Duodenal mucosa (tissue), 2 donors: Measurements from ENCODE around the gene NCS1.
A peak's percentile ranks its signal among the peaks of the same experiment; 100 is the strongest.

Experiments used
- H3K27ac ChIP-seq: one replicate; pipeline ENCODE4 v1.7.0; 2013; ENCODE audit warnings: low read depth, low read length
- H3K27me3 ChIP-seq, 2 donors: one replicate each; pipeline ENCODE4 v1.7.0; 2013; ENCODE audit warnings: low read length in 2 of 2, control low read depth in 1 of 2; ENCODE audit not compliant: insufficient read depth in 2 of 2, control insufficient read depth in 1 of 2
- H3K36me3 ChIP-seq, 2 donors: one replicate each; pipeline ENCODE4 v1.7.0; 2013; ENCODE audit warnings: low read length in 2 of 2, control low read depth in 1 of 2; ENCODE audit not compliant: insufficient read depth in 2 of 2, control insufficient read depth in 1 of 2
- H3K4me1 ChIP-seq, 2 donors: one replicate each; pipeline ENCODE4 v1.7.0; 2013; ENCODE audit warnings: low read length in 2 of 2, control low read depth in 1 of 2; ENCODE audit not compliant: insufficient read depth in 2 of 2, control insufficient read depth in 1 of 2
- H3K4me3 ChIP-seq, 2 donors: one replicate each; pipeline ENCODE4 v1.7.0; 2013; ENCODE audit warnings: low read length in 2 of 2, low read depth in 1 of 2
- H3K9ac ChIP-seq, 2 donors: one replicate each; pipeline ENCODE4 v1.7.0; 2013; ENCODE audit warnings: low read length in 2 of 2, low read depth in 1 of 2
- H3K9me3 ChIP-seq, 2 donors: one replicate each; pipeline ENCODE4 v1.7.0; 2013; ENCODE audit warnings: low read length in 2 of 2, control low read depth in 1 of 2; ENCODE audit not compliant: control insufficient read depth in 1 of 2

Gene NCS1

GRCh38 chr9:130191749-130192120 lies 19.5 kb downstream of the NCS1 start:
- Histone ChIP-seq H3K27ac (no peak overlapping the region), H3K27me3 (no peaks in the 10 kb centered on the region), H3K9me3 (no peaks in the 10 kb centered on the region), H3K4me1 (peaks cover 10 to 11% of the 10 kb centered on the region in 2 donors), H3K9ac (no peak overlapping the region), H3K4me3 (no peak overlapping the region), H3K36me3 (no peaks in the 10 kb centered on the region)

- Histone ChIP-seq H3K27ac (peak overlapping the region; percentile 33), H3K9ac (no peak overlapping the region), H3K9me3 (no peaks in the 10 kb centered on the region), H3K36me3 (no peaks in the 10 kb centered on the region), H3K4me1 (peaks cover 2 to 12% of the 10 kb centered on the region in 2 donors), H3K4me3 (no peak overlapping the region), H3K27me3 (no peaks in the 10 kb centered on the region)
Observed at GRCh38 chr9:130192382-130192999, 20.3 kb downstream of the NCS1 start.

GRCh38 chr9:130193103-130193502 lies 20.9 kb downstream of the NCS1 start:
- H3K27me3 ChIP-seq: no peaks in the 10 kb centered on the region
- no peak overlapping the region for H3K9ac ChIP-seq
- peaks cover 0 to 8% of the 10 kb centered on the region in 2 donors for H3K4me1 ChIP-seq
- no peak overlapping the region for H3K4me3 ChIP-seq
- H3K9me3 ChIP-seq: no peaks in the 10 kb centered on the region
- H3K27ac ChIP-seq: no peak overlapping the region
- H3K36me3 ChIP-seq: no peaks in the 10 kb centered on the region

- Histone ChIP-seq H3K4me3 (no peak overlapping the region), H3K27me3 (no peaks in the 10 kb centered on the region), H3K27ac (peak overlapping the region; percentile 10), H3K9me3 (no peaks in the 10 kb centered on the region), H3K9ac (no peak overlapping the region), H3K36me3 (no peaks in the 10 kb centered on the region), H3K4me1 (peaks cover 0 to 8% of the 10 kb centered on the region in 2 donors)
Observed at GRCh38 chr9:130193531-130194377, 21.6 kb downstream of the NCS1 start.

- H3K9me3 ChIP-seq: no peaks in the 10 kb centered on the region
- H3K9ac ChIP-seq: no peak overlapping the region
- H3K4me1 ChIP-seq: peaks cover 0 to 8% of the 10 kb centered on the region in 2 donors
- H3K27me3 ChIP-seq: no peaks in the 10 kb centered on the region
- no peak overlapping the region for H3K4me3 ChIP-seq
- H3K27ac ChIP-seq: no peak overlapping the region
- no peaks in the 10 kb centered on the region for H3K36me3 ChIP-seq
Observed at GRCh38 chr9:130194378-130194932, 22.3 kb downstream of the NCS1 start.

- H3K27me3 ChIP-seq: no peaks in the 10 kb centered on the region
- H3K9ac ChIP-seq: no peak overlapping the region
- H3K36me3 ChIP-seq: no peaks in the 10 kb centered on the region
- no peak overlapping the region for H3K27ac ChIP-seq
- H3K9me3 ChIP-seq: no peaks in the 10 kb centered on the region
- peaks cover 0 to 8% of the 10 kb centered on the region in 2 donors for H3K4me1 ChIP-seq
- H3K4me3 ChIP-seq: no peak overlapping the region
Observed at GRCh38 chr9:130195638-130196037, 23.4 kb downstream of the NCS1 start.

- no peak overlapping the region for H3K4me3 ChIP-seq
- H3K4me1 ChIP-seq: peaks cover 0 to 8% of the 10 kb centered on the region in 2 donors
- H3K27me3 ChIP-seq: no peaks in the 10 kb centered on the region
- H3K9me3 ChIP-seq: no peaks in the 10 kb centered on the region
- no peak overlapping the region for H3K27ac ChIP-seq
- no peaks in the 10 kb centered on the region for H3K36me3 ChIP-seq
- no peak overlapping the region for H3K9ac ChIP-seq
Observed at GRCh38 chr9:130196643-130197042, 24.4 kb downstream of the NCS1 start.

DNA sequence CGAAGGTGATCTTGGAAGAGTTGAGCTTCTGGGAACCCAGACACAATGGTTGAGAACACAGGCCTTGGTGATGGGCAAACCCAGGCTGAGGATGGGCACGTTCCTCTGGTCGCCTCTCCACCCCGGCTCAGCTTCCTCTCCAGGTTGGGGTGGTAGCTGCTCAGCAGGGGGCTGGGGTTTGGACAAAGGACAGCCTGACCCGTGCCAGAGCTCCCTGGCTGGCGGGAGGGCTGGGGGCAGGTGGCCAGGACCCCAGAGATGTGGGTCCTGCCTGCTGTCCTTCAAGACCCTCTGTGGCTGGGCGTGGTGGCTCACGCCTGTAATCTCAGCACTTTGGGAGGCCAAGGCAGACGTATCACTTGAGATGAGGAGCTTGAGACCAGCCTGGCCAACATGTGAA lies 25.2 kb downstream of the NCS1 start:
- H3K4me3 ChIP-seq: no peak overlapping the region
- H3K9me3 ChIP-seq: no peaks in the 10 kb centered on the region
- no peaks in the 10 kb centered on the region for H3K36me3 ChIP-seq
- H3K27ac ChIP-seq: no peak overlapping the region
- H3K27me3 ChIP-seq: no peaks in the 10 kb centered on the region
- H3K9ac ChIP-seq: no peak overlapping the region
- H3K4me1 ChIP-seq: peaks cover 0 to 8% of the 10 kb centered on the region in 2 donors

- no peaks in the 10 kb centered on the region for H3K9me3 ChIP-seq
- H3K27ac ChIP-seq: no peak overlapping the region
- H3K9ac ChIP-seq: no peak overlapping the region
- H3K4me3 ChIP-seq: no peak overlapping the region
- H3K36me3 ChIP-seq: no peaks in the 10 kb centered on the region
- peaks cover 0 to 8% of the 10 kb centered on the region in 2 donors for H3K4me1 ChIP-seq
- no peaks in the 10 kb centered on the region for H3K27me3 ChIP-seq
Observed at GRCh38 chr9:130197888-130198287, 25.7 kb downstream of the NCS1 start.

DNA sequence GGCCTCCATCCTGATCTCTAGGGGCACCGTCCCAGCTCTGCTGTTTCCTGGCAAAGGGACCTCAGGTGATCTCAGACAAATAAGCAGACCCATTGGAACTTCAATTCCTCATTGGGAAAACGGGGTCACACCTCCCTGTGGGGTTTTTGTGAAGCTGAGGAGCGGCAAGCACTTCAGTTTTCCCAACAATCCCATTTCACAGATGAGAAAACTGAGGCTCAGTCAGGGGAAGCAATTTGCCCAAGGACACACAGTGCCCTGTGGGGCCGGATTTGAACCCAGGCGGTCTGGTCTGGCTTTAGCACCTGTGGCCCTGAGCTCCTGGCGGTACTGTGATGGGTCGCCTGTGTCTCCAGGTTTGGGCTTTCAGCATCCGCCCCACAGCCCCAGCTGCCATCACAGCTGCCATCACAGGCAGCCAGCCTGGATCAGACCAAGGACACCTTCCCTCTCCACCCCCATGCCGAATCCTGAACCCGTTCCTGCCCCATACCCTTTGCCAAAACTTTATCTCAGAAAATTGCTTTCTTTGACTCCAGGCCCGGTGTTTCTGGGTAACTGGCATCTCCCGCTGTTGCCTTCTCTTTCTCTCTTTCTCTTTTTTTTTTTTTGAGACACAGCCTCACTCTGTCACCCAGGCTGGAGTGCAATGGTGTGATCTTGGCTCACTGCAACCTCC lies 26.4 kb downstream of the NCS1 start:
- H3K4me3 ChIP-seq: no peak overlapping the region
- H3K36me3 ChIP-seq: no peaks in the 10 kb centered on the region
- no peaks in the 10 kb centered on the region for H3K9me3 ChIP-seq
- peaks cover 0 to 8% of the 10 kb centered on the region in 2 donors for H3K4me1 ChIP-seq
- no peak overlapping the region for H3K27ac ChIP-seq
- H3K27me3 ChIP-seq: no peaks in the 10 kb centered on the region
- no peak overlapping the region for H3K9ac ChIP-seq
